HCT116 (cell line): ENCODE results near the gene TWIST1. TPM values are rescaled to one million over a fixed set of nuclear protein-coding genes. Genes with fewer than 3 reads are reported as not detected.

Source experiments
- ATAC-seq: fragments of 200-7000 bp; cut with Tn5 transposase; 2 replicates; pipeline ENCODE4 v1.9.1; 2020; ENCODE audit warnings: mild to moderate bottlenecking, moderate library complexity
- BruUV-seq: library from RNA; stranded (reverse); fragments of 400-500 nt; replicated peaks from 2 replicates; lab custom pipeline; 2021; lab: Mats Ljungman, UMichigan
- CTCF ChIA-PET: fragments of 300-600 bp; sonication (Branson Sonifier 250); formaldehyde crosslinking; loops from one replicate; lab custom pipeline; 2021; ENCODE audit warnings: antibody characterized with exemption; lab: Charles Lee
- POLR2A ChIA-PET: fragments of 300-600, 350-600 bp; sonication (Branson Sonifier 250); formaldehyde crosslinking; loops from one replicate; lab custom pipeline; 2021; ENCODE audit warnings: antibody characterized with exemption; lab: Charles Lee
- RAD21 ChIA-PET, 2 experiments: fragments of 300-600 bp; sonication (Branson Sonifier 250); formaldehyde crosslinking; loops; one replicate each; lab custom pipeline; 2023; ENCODE audit warnings: low total read pairs in 2 of 2; ENCODE audit not compliant: uncharacterized antibody in 2 of 2, unreplicated experiment in 2 of 2, low non-redundant PET in 1 of 2; lab: Charles Lee
- DNase-seq: peaks from one replicate; pipeline ENCODE4 v3.0.0-alpha.2; 2010; ENCODE audit warnings: low read depth, low spot score
- H2AFZ ChIP-seq: fragments of 200-600 bp; shearing (Covaris generic), sonication (generic); 2 replicates; pipeline ENCODE4 v1.6.1; 2017; ENCODE audit warnings: low read depth, mixed run types, mixed read lengths, antibody characterized with exemption, low read length; ENCODE audit not compliant: poor library complexity, severe bottlenecking
- H3K27ac ChIP-seq: 2 replicates; pipeline ENCODE4 v1.5.1; 2012; ENCODE audit warnings: low read depth, low read length
- H3K27me3 ChIP-seq: fragments of 200-600 bp; sonication (generic); 2 replicates; pipeline ENCODE4 v1.6.1; 2016; ENCODE audit warnings: mixed run types, low read length, mixed read lengths; ENCODE audit not compliant: insufficient read depth
- H3K36me3 ChIP-seq, 2 experiments: fragments of 200-500 bp in 1 of 2; fragments of 200-600 bp in 1 of 2; sonication (Bioruptor generic) in 1 of 2; sonication (generic) in 1 of 2; 2 replicates each; pipeline versions ENCODE4 v1.5.1 to v1.6.1; 2014 to 2016; ENCODE audit warnings: low read length in 2 of 2, inconsistent platforms in 1 of 2, mixed read lengths in 1 of 2, mixed run types in 1 of 2; ENCODE audit not compliant: insufficient read depth in 2 of 2, control insufficient read depth in 1 of 2
- H3K4me1 ChIP-seq, 2 experiments: fragments of 200-600 bp in 1 of 2; sonication (generic) in 1 of 2; 2 replicates each; pipeline versions ENCODE4 v1.5.1 to v1.6.1; 2012 to 2017; ENCODE audit warnings: low read length in 2 of 2, inconsistent platforms in 1 of 2, mild to moderate bottlenecking in 1 of 2, mixed read lengths in 1 of 2, mixed run types in 1 of 2, moderate library complexity in 1 of 2; ENCODE audit not compliant: insufficient read depth in 2 of 2, control insufficient read depth in 1 of 2
- H3K4me2 ChIP-seq: fragments of 200-600 bp; sonication (generic); 2 replicates; pipeline ENCODE4 v1.6.1; 2017; ENCODE audit warnings: mixed run types, low read length, mixed read lengths
- H3K4me3 ChIP-seq, 2 experiments: fragments of 200-600 bp in 1 of 2; sonication (generic) in 1 of 2; replicated peaks in 1 of 2; 2 replicates each; pipeline ENCODE4 v1.5.1; 2011 to 2016; ENCODE audit warnings: low read length in 2 of 2, control low read depth in 1 of 2, low read depth in 1 of 2, mild to moderate bottlenecking in 1 of 2, mixed read lengths in 1 of 2, mixed run types in 1 of 2
- H3K79me2 ChIP-seq: fragments of 200-600 bp; sonication (generic); 2 replicates; pipeline ENCODE4 v1.6.1; 2017; ENCODE audit warnings: mild to moderate bottlenecking, mixed run types, low read length, moderate library complexity, mixed read lengths; ENCODE audit not compliant: insufficient read depth
- H3K9ac ChIP-seq: fragments of 200-600 bp; sonication (generic); 2 replicates; pipeline ENCODE4 v1.6.1; 2016; ENCODE audit warnings: low read length, mixed read lengths
- H3K9me2 ChIP-seq: fragments of 200-600 bp; sonication (generic), shearing (Covaris generic); 2 replicates; pipeline ENCODE4 v1.6.1; 2017; ENCODE audit warnings: mixed run types, mild to moderate bottlenecking, moderate library complexity; ENCODE audit not compliant: insufficient read depth
- H3K9me3 ChIP-seq, 2 experiments: fragments of 200-500 bp in 1 of 2; fragments of 200-600 bp in 1 of 2; sonication (Bioruptor generic) in 1 of 2; sonication (generic) in 1 of 2; 2 replicates each; pipeline ENCODE4 v1.6.1; 2014 to 2017; ENCODE audit warnings: low read length in 2 of 2, mixed read lengths in 2 of 2, inconsistent platforms in 1 of 2, low read depth in 1 of 2, mild to moderate bottlenecking in 1 of 2, mixed run types in 1 of 2, moderate library complexity in 1 of 2; ENCODE audit not compliant: control insufficient read depth in 1 of 2, insufficient read depth in 1 of 2
- H4K20me1 ChIP-seq: fragments of 200-600 bp; sonication (generic), shearing (Covaris generic); 2 replicates; pipeline ENCODE4 v1.6.1; 2017; ENCODE audit warnings: mixed run types, mild to moderate bottlenecking, moderate library complexity; ENCODE audit not compliant: insufficient read depth
- CTCF ChIP-seq, 3 experiments: fragments of 200-600 bp in 1 of 3; sonication (generic) in 1 of 3; IDR thresholded peaks in 2 of 3; conservative IDR thresholded peaks in 1 of 3; 2 replicates each; pipeline ENCODE4 v1.5.1; 2012 to 2017; ENCODE audit warnings: low read depth in 2 of 3, low read length in 2 of 3, antibody characterized with exemption in 1 of 3, borderline replicate concordance in 1 of 3, control low read depth in 1 of 3, mild to moderate bottlenecking in 1 of 3, mixed read lengths in 1 of 3, mixed run types in 1 of 3, moderate library complexity in 1 of 3; ENCODE audit not compliant: insufficient read depth in 1 of 3
- JUND ChIP-seq: IDR thresholded peaks from 2 replicates; pipeline ENCODE4 v1.6.1; 2012
- MAX ChIP-seq: IDR thresholded peaks from 2 replicates; pipeline ENCODE4 v1.6.1; 2012
- POLR2A ChIP-seq: IDR thresholded peaks from 2 replicates; pipeline ENCODE4 v1.7.0; 2011; ENCODE audit warnings: borderline replicate concordance; ENCODE audit not compliant: insufficient read depth, insufficient read length; ENCODE audit errors: extremely low read depth
- POLR2AphosphoS5 ChIP-seq: IDR thresholded peaks from 2 replicates; pipeline ENCODE4 v1.6.1; 2011; ENCODE audit warnings: mild to moderate bottlenecking, low read depth, low read length, moderate library complexity
- RAD21 ChIP-seq: IDR thresholded peaks from 2 replicates; pipeline ENCODE4 v1.6.1; 2012; ENCODE audit warnings: low read depth, mild to moderate bottlenecking
- intact Hi-C: fragments of 100-400 bp; cut with micrococcal nuclease; formaldehyde crosslinking; loops from 2 replicates; pipeline ENCODE4 v1.10.0; 2022
- total RNA-seq: library from RNA; stranded (reverse); gene quantifications from one replicate; pipeline ENCODE4 v1.2.1, GENCODE V29; 2021; ENCODE audit not compliant: unreplicated experiment
- TF ChIP-seq, protein P1 (sequence below): IDR thresholded peaks from 2 replicates; pipeline ENCODE4 v1.6.1; 2011; ENCODE audit warnings: mild to moderate bottlenecking, low read length, moderate library complexity; ENCODE audit not compliant: insufficient replicate concordance; ENCODE audit errors: extremely low read depth

TWIST1 gene
- total RNA-seq, 1 experiment from 2014 or later, result 0.86 TPM

DNA sequence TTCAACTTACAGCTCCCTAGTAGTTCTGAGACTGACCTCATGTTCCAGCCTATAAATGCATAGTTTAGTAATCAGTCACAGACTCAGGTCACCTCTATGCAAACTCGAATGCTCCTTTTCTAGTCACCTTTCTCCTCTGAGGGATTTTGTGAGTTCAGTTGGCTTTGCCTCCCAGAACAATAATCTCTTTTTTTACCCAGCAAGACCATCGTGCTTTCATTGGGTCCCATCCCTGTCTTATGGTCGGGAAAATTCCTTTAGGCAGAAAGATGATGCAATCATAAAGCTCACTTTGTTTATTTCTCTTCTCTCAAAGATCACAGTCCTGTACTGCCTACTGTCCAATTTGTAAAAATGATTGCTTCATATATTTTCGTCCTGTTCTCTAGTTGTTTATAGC is 38.4 kb downstream of the TWIST1 start (continued):
- no peak for TF ChIP-seq POLR2A

DNA sequence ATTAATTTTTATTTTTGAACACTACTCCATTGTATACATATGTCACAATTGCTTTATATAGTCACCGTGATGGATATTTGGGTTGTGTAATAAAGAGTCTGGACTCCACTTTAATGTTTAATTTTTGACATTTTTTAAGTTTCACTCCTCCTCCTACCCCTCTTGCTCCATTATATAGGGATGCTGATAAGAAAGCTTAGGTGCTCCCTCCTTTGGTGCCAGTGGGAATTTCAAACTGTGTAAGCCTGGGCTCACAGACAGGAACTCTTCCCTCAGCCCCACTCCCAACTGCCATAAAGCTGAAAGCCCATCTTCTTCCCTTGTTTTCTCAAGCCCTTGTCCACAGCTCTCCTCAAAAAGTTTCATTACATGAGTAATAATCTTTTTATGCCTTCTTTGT is 47.6 kb downstream of the TWIST1 start:
- Histone ChIP-seq H2AFZ (no peak overlapping the region), H3K9me3 (no peaks in the 10 kb centered on the region), H3K4me3 (no peak overlapping the region)
- intact Hi-C loops, result no loop called here
- TF ChIP-seq JUND, result no peak
- TF ChIP-seq, protein P1, sequence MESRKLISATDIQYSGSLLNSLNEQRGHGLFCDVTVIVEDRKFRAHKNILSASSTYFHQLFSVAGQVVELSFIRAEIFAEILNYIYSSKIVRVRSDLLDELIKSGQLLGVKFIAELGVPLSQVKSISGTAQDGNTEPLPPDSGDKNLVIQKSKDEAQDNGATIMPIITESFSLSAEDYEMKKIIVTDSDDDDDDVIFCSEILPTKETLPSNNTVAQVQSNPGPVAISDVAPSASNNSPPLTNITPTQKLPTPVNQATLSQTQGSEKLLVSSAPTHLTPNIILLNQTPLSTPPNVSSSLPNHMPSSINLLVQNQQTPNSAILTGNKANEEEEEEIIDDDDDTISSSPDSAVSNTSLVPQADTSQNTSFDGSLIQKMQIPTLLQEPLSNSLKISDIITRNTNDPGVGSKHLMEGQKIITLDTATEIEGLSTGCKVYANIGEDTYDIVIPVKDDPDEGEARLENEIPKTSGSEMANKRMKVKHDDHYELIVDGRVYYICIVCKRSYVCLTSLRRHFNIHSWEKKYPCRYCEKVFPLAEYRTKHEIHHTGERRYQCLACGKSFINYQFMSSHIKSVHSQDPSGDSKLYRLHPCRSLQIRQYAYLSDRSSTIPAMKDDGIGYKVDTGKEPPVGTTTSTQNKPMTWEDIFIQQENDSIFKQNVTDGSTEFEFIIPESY, result no peak
- peak; percentile 50 for TF ChIP-seq RAD21
- no peak for TF ChIP-seq POLR2AphosphoS5
- TF ChIP-seq MAX, result no peak
- TF ChIP-seq CTCF (IDR thresholded peaks at IDR 0.05 in 2 of 3, conservative IDR thresholded peaks at IDR 0.05 in 1 of 3; ENCODE audit: borderline replicate concordance in 1 of 3, insufficient read depth in 1 of 3, low read depth in 2 of 3, low read length in 2 of 3), result peak; percentile 16 to 26 (median 19); a peak in 2 of 6 replicates
- TF ChIP-seq, all 23 proteins: peak for 2
- no peaks in the 10 kb centered on the region for H4K20me1 ChIP-seq
- H3K4me2 ChIP-seq, result no peak overlapping the region
- ChIA-PET POLR2A (no interaction called here), CTCF (interaction anchor here (0.6 to 1.0 kb wide), 4 partner anchors 32 to 717 kb away, joined by 3 to 5 read pairs (median 3); no protein-coding TSS in a partner anchor), RAD21 (no interaction called here)
- no peak overlapping the region for H3K27ac ChIP-seq
- no peaks in the 10 kb centered on the region for H3K9me2 ChIP-seq
- H3K79me2 ChIP-seq, result no peaks in the 10 kb centered on the region
- H3K36me3 ChIP-seq, result no peaks in the 10 kb centered on the region
- no peaks in the 10 kb centered on the region for H3K27me3 ChIP-seq
- no peak for DNase-seq
- no peak overlapping the region for H3K9ac ChIP-seq
- no peaks in the 10 kb centered on the region for H3K4me1 ChIP-seq
- no TSS peak for BruUV-seq
- peak; percentile 67 for ATAC-seq
